ENCODE results near the gene MEOX1. TPM values are rescaled to one million over a fixed set of nuclear protein-coding genes. Genes with fewer than 3 reads are reported as not detected.

Gene MEOX1
- total RNA-seq, 6 donors from 2014 or later: 0.98 to 3.0 (median 1.6) TPM; not detected in 3

DNA sequence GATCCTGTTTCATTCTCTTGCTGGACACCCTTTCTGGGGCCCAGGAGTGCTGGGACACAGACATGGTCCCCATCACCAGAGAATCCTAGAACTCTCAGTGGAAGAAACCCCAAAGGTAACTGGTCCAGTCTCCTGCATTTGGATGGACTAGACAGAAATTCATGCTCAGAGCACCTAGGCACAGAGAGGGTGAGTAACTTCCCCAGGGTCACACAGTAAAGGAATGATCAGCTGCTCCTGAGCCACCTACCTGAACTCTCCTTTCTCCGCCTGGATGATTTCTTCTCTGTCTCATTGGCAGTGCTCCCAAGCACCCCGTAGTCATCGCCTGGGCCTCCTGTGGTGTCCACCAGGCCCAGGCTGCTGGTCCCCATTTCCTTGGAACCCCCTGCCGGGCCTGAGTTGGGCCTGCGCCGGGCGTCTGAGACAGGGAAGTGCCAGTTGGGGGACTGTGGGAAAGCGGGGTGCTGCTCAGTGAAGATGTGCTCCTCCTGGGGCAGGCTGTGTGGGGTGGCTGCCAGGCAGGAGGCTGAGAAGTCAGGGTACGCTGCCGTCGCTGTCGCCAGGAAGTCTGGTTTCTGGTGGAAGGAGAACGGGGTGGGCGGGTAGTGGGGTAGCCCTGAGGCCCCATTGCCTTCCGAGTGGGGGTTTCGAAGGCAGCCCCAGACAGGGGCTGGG, 767 bp downstream of the MEOX1 start:
- ATAC-seq (ENCODE audit: low FRiP score in 2 of 2) (no peak), DNase-seq (no peak)
- Histone ChIP-seq H3K4me1 (peaks cover 0 to 7% (median 6%) of the 10 kb centered on the region in 4 donors), H3K27me3 (no peaks in the 10 kb centered on the region), H3K36me3 (no peaks in the 10 kb centered on the region), H3K4me3 (no peak overlapping the region), H3K9me3 (no peaks in the 10 kb centered on the region), H3K27ac (no peak overlapping the region)
- 73 to 74% methylated on average over 10 to 15 of the region's 16 CpGs for WGBS, 2 donors
- TF ChIP-seq EP300 (IDR thresholded peaks at IDR 0.05) (no peak), POLR2AphosphoS5 (IDR thresholded peaks at IDR 0.05) (no peak), POLR2A (IDR thresholded peaks at IDR 0.05) (no peak)
- TF ChIP-seq, protein P1, sequence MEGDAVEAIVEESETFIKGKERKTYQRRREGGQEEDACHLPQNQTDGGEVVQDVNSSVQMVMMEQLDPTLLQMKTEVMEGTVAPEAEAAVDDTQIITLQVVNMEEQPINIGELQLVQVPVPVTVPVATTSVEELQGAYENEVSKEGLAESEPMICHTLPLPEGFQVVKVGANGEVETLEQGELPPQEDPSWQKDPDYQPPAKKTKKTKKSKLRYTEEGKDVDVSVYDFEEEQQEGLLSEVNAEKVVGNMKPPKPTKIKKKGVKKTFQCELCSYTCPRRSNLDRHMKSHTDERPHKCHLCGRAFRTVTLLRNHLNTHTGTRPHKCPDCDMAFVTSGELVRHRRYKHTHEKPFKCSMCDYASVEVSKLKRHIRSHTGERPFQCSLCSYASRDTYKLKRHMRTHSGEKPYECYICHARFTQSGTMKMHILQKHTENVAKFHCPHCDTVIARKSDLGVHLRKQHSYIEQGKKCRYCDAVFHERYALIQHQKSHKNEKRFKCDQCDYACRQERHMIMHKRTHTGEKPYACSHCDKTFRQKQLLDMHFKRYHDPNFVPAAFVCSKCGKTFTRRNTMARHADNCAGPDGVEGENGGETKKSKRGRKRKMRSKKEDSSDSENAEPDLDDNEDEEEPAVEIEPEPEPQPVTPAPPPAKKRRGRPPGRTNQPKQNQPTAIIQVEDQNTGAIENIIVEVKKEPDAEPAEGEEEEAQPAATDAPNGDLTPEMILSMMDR (IDR thresholded peaks at IDR 0.05): no peak

DNA sequence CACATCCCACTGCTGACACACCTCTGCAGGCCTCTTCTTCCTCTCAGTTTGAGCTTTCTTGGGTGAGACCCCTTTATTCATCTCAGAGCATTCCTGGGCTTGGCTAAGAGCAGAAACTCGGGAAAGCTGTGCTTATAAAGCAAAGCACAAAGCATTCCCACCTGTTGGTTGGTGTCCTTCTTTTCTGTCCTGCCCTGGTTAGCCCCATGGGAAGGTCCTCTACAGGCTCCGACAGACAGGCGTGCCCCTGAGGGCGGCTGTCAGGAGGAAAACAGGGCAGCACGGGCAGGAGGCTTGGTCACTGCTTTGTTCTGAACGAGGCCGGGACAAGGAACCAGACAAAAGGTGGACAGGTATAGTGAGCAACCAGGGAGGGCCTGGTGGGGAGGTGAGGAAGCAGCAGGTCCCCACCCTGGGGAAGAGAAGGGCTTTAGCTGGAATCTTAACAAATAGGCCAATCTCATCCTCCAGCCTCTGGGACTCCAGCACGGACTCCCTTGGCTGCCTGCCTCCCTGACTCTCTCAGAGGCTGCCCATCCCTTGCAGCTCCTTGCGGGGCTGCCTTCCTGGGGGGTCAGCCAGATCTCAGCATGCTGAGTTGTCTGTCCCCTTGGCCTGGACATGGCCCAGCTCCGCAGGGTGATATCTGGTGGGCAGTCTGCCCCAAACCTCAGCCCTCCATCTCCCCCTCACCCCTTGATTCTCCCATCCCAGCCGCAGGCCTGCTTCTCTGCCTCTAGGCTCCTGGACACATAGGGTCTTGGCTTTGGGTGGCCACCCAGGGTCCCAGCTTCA, 1.7 kb downstream of the MEOX1 start:
- no peaks in the 10 kb centered on the region for H3K9me3 ChIP-seq
- no peaks in the 10 kb centered on the region for H3K27me3 ChIP-seq
- H3K27ac ChIP-seq: no peak overlapping the region
- H3K36me3 ChIP-seq: no peaks in the 10 kb centered on the region
- TF ChIP-seq POLR2AphosphoS5 (IDR thresholded peaks at IDR 0.05) (no peak), POLR2A (IDR thresholded peaks at IDR 0.05) (no peak), EP300 (IDR thresholded peaks at IDR 0.05) (no peak)
- TF ChIP-seq, protein P1 (IDR thresholded peaks at IDR 0.05): no peak
- peaks cover 0 to 12% (median 6%) of the 10 kb centered on the region in 4 donors for H3K4me1 ChIP-seq
- DNase-seq (no peak), ATAC-seq (ENCODE audit: low FRiP score in 2 of 2) (no peak)
- WGBS, 2 donors: 89 to 93% methylated on average over 9 to 11 of the region's 11 CpGs
- H3K4me3 ChIP-seq: no peak overlapping the region

DNA sequence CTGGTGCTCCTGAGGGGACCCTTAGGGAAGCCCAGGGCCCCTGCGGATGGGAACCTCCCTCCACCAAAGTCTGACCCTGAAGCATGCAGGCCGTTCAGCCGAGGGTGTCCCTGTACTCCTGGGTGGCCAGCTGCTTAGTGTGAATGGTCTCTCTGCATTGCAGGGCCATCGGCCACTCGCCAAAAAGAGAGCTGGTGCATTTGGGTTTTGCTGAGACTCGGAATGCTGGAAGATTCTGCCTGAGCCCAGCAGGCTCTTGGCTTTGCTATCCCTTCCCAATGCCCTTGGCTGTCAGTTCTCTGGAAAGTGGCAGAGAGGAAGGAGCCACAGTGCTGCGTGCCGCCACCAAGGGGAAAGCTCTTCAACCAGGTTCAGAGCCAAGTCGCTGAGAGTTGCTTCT, 2.8 kb downstream of the MEOX1 start:
- Histone ChIP-seq H3K4me3 (no peak overlapping the region), H3K9me3 (no peaks in the 10 kb centered on the region), H3K36me3 (no peaks in the 10 kb centered on the region), H3K27ac (no peak overlapping the region), H3K27me3 (no peaks in the 10 kb centered on the region), H3K4me1 (peaks cover 0 to 12% (median 6%) of the 10 kb centered on the region in 4 donors)
- no peak for DNase-seq
- WGBS, 2 donors: 71 to 80% methylated on average over 4 to 9 of the region's 9 CpGs
- ATAC-seq (ENCODE audit: low FRiP score in 2 of 2): no peak
- TF ChIP-seq EP300 (IDR thresholded peaks at IDR 0.05): no peak
- no peak for TF ChIP-seq POLR2A (IDR thresholded peaks at IDR 0.05)
- TF ChIP-seq POLR2AphosphoS5 (IDR thresholded peaks at IDR 0.05): no peak

DNA sequence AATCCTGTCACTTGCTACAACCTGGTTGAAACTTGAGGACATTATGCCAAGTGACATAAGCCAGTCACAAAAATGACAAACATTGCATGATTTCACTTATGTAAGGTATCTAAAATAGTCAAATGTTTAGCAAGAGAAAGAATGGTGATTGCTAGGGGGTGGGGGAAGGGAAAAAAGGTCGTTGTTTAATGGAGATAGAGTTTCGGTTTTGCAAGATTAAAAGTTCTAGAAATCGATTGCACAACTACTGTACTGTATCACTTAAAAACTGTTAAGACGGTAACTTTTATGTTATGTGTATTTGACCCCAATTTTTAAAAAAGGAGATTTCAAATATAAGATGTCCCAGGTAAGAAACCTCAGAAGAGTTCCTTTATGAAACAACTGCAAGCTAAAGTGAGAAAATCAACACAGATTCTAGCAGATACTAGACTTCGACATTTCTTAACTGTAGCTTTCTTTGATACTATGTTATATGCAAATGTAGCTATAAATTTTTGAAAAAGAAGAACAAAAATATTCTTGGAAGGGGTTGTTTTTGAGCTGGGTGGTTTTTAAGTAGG, 5.9 kb downstream of the MEOX1 start:
- Histone ChIP-seq H3K4me3 (no peak overlapping the region), H3K27ac (no peak overlapping the region), H3K36me3 (no peaks in the 10 kb centered on the region), H3K27me3 (no peaks in the 10 kb centered on the region), H3K4me1 (peaks cover 0 to 12% (median 3%) of the 10 kb centered on the region in 4 donors), H3K9me3 (no peaks in the 10 kb centered on the region)
- ATAC-seq (ENCODE audit: low FRiP score in 2 of 2) (no peak), DNase-seq (no peak)
- 25 to 36% methylated on average over 5 of the region's 5 CpGs for WGBS, 2 donors
- TF ChIP-seq POLR2AphosphoS5 (IDR thresholded peaks at IDR 0.05) (no peak), POLR2A (IDR thresholded peaks at IDR 0.05) (no peak)

DNA sequence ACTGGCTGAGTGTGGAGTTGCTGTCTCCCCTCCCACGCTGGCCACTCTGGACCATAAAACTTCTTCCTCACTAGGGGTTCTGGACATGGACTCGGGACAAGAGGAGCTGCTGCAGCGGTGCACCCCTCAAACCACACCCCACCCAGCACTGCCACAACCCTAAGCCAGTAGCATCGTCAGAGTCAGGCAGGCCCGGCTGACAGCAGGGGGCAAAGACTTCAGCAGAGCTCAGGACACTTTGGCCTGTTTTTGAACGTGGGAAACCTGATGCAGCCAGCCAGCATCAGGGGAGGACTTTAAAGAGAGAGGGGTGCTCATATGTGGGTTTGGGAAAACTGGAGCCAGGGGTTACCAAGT, 9.6 kb downstream of the MEOX1 start:
- DNase-seq: no peak
- ATAC-seq (ENCODE audit: low FRiP score in 2 of 2): no peak
- no peaks in the 10 kb centered on the region for H3K9me3 ChIP-seq
- H3K4me3 ChIP-seq: no peak overlapping the region
- WGBS, 2 donors: 69 to 73% methylated on average over 5 to 6 of the region's 6 CpGs
- H3K4me1 ChIP-seq: peaks cover 0 to 12% (median 3%) of the 10 kb centered on the region in 4 donors
- TF ChIP-seq, protein P1 (IDR thresholded peaks at IDR 0.05): no peak
- H3K36me3 ChIP-seq: no peaks in the 10 kb centered on the region
- H3K27ac ChIP-seq: no peak overlapping the region
- no peaks in the 10 kb centered on the region for H3K27me3 ChIP-seq
